Measurements from ENCODE around the gene FUBP3. TPM values are rescaled to one million over a fixed set of nuclear protein-coding genes. Genes with fewer than 3 reads are reported as not detected.

Gene FUBP3
- polyA plus RNA-seq, 1 experiment: 31.2 TPM

DNA sequence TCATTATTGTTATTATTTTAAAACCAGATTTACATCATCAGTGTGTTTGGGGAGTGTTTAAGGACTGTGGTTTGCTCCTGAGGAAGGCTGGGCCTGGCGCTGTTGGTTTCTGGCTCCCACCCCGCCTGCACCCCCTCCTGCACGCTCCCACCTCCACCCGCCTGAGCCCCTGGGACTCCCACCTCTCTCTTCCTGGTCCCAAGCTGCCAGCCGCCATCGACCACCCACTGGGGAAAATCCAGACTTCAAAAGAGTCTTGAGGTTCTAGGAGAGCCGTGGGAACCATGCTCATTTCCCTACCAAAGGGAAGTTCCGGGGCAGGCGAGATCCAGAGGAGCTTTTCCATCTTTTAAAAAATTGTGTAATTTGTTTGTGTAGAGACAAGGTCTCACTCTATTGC lies 35.0 kb upstream of the FUBP3 start:
- TF ChIP-seq, protein P1, sequence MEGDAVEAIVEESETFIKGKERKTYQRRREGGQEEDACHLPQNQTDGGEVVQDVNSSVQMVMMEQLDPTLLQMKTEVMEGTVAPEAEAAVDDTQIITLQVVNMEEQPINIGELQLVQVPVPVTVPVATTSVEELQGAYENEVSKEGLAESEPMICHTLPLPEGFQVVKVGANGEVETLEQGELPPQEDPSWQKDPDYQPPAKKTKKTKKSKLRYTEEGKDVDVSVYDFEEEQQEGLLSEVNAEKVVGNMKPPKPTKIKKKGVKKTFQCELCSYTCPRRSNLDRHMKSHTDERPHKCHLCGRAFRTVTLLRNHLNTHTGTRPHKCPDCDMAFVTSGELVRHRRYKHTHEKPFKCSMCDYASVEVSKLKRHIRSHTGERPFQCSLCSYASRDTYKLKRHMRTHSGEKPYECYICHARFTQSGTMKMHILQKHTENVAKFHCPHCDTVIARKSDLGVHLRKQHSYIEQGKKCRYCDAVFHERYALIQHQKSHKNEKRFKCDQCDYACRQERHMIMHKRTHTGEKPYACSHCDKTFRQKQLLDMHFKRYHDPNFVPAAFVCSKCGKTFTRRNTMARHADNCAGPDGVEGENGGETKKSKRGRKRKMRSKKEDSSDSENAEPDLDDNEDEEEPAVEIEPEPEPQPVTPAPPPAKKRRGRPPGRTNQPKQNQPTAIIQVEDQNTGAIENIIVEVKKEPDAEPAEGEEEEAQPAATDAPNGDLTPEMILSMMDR (IDR thresholded peaks at IDR 0.05; ENCODE audit: low read depth, low read length): no peak
- H3K27me3 ChIP-seq (ENCODE audit: control insufficient read depth, insufficient read depth, low read length): peaks cover 34% of the 10 kb centered on the region
- H3K4me3 ChIP-seq (ENCODE audit: low read depth, low read length): no peak overlapping the region
- DNase-seq (ENCODE audit: low read depth, low spot score): no peak
- no peak overlapping the region for H3K27ac ChIP-seq (ENCODE audit: low read depth, low read length)
- CTCF ChIA-PET: no interaction called here
- POLR2A ChIA-PET: no interaction called here
- peaks cover 4% of the 10 kb centered on the region; the same call in 1 of the 2 replicates for H3K9me3 ChIP-seq (ENCODE audit: control insufficient read depth, insufficient read depth, low read length)

GRCh38 chr9:130548103-130548502 lies 31.3 kb upstream of the FUBP3 start:
- Histone ChIP-seq H3K27ac (ENCODE audit: low read depth, low read length) (no peak overlapping the region), H3K4me3 (ENCODE audit: low read depth, low read length) (no peak overlapping the region), H3K9me3 (ENCODE audit: control insufficient read depth, insufficient read depth, low read length) (peaks cover 4% of the 10 kb centered on the region; the same call in 1 of the 2 replicates), H3K27me3 (ENCODE audit: control insufficient read depth, insufficient read depth, low read length) (peaks cover 16% of the 10 kb centered on the region)
- ChIA-PET POLR2A (no interaction called here), CTCF (no interaction called here)
- TF ChIP-seq, protein P1 (IDR thresholded peaks at IDR 0.05; ENCODE audit: low read depth, low read length): no peak
- DNase-seq (ENCODE audit: low read depth, low spot score): no peak

DNA sequence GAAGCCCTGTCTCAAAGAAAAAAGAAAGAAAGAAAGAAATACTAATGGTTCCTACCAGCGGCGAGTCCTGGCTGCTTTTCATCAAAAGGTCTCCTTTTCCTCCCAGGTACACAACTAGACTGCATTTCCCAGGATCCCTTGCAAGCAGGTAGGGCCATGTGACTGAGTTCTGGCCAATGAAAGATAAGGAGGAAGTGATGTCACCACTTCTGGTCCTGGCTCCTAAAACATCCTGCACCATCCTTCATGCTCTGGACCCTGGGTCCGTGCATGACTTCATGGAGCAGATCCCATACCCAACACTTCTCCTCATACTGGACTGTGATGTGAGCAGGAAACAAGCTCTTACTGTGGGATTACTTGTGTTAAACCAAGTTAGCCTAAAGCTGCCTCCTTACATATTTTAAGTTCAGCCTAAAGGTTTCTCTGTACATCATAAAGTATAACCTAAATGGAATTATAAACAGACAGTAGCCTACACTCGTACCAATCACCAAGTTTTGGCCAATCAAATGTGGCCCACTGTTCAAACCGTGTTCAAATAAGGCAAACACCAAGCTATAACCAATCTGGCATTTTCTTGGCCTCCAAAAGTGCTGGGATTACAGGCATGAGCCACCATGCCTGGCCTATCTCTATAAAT lies 30.2 kb upstream of the FUBP3 start:
- CTCF ChIA-PET: no interaction called here
- H3K9me3 ChIP-seq (ENCODE audit: control insufficient read depth, insufficient read depth, low read length): peaks cover 4% of the 10 kb centered on the region; the same call in 1 of the 2 replicates
- POLR2A ChIA-PET: no interaction called here
- DNase-seq (ENCODE audit: low read depth, low spot score): no peak
- no peak overlapping the region for H3K4me3 ChIP-seq (ENCODE audit: low read depth, low read length)
- TF ChIP-seq, protein P1 (IDR thresholded peaks at IDR 0.05; ENCODE audit: low read depth, low read length): no peak
- no peak overlapping the region for H3K27ac ChIP-seq (ENCODE audit: low read depth, low read length)
- peaks cover 14% of the 10 kb centered on the region for H3K27me3 ChIP-seq (ENCODE audit: control insufficient read depth, insufficient read depth, low read length)

GRCh38 chr9:130554606-130555005 lies 24.8 kb upstream of the FUBP3 start:
- TF ChIP-seq, protein P1 (IDR thresholded peaks at IDR 0.05; ENCODE audit: low read depth, low read length): no peak
- Histone ChIP-seq H3K4me3 (ENCODE audit: low read depth, low read length) (no peak overlapping the region), H3K9me3 (ENCODE audit: control insufficient read depth, insufficient read depth, low read length) (peaks cover 5% of the 10 kb centered on the region), H3K27me3 (ENCODE audit: control insufficient read depth, insufficient read depth, low read length) (peaks cover 33% of the 10 kb centered on the region), H3K27ac (ENCODE audit: low read depth, low read length) (no peak overlapping the region)
- POLR2A ChIA-PET: no interaction called here
- no peak for DNase-seq (ENCODE audit: low read depth, low spot score)
- CTCF ChIA-PET: no interaction called here

GRCh38 chr9:130555061-130555460 lies 24.3 kb upstream of the FUBP3 start:
- Histone ChIP-seq H3K27ac (ENCODE audit: low read depth, low read length) (no peak overlapping the region), H3K9me3 (ENCODE audit: control insufficient read depth, insufficient read depth, low read length) (peaks cover 5% of the 10 kb centered on the region), H3K4me3 (ENCODE audit: low read depth, low read length) (no peak overlapping the region), H3K27me3 (ENCODE audit: control insufficient read depth, insufficient read depth, low read length) (peaks cover 33% of the 10 kb centered on the region)
- POLR2A ChIA-PET: no interaction called here
- TF ChIP-seq, protein P1 (IDR thresholded peaks at IDR 0.05; ENCODE audit: low read depth, low read length): no peak
- CTCF ChIA-PET: no interaction called here
- no peak for DNase-seq (ENCODE audit: low read depth, low spot score)

Data from AG04450 (cell line).